ENCODE data around the gene RAB11B.
"Not testable (repeated sequence)": the region's sequence is repeated elsewhere in the genome, so short reads cannot be mapped to it uniquely, and the experiment has no call there.

RAB11B gene

GRCh38 chr19:8429044-8429443 lies 38.9 kb downstream of the RAB11B start:
- no peak for DNase-seq (ENCODE audit: low read depth)

DNA sequence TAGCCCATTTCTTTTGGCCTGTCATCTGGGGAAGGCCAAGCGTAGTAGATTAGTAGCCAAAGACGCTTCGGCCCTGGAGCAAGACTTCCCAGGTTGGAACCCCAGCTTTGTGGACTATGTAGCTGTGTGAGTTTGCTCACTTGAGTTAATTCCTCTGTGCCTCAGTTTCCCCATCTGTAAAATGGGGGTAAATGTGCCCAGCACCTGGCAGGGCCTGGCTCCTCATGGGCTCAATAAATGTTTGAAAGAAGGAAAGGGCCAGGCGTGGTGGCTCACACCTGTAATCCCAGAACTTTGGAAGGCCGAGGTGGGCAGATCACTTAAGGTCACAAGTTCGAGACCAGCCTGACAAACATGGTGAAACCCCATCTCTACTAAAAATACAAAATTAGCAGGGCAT lies 39.7 kb downstream of the RAB11B start:
- no peak for DNase-seq (ENCODE audit: low read depth)

DNA sequence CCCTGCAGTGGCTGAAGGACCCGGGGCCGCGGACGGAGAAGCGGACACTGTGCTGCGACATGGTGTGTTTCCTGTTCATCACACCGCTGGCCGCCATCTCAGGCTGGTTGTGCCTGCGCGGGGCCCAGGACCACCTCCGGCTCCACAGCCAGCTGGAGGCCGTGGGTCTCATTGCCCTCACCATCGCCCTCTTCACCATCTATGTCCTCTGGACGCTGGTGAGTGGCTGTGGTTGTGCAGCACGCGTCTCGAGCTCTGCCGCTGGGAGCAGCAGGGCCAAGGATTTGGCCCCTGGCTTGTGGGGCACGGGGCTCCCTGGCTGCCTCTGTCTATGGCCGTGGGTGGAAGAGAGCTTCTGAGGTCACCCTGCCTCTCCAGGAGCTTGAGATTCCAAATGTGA lies 40.5 kb downstream of the RAB11B start:
- DNase-seq (ENCODE audit: low read depth), result no peak

DNA sequence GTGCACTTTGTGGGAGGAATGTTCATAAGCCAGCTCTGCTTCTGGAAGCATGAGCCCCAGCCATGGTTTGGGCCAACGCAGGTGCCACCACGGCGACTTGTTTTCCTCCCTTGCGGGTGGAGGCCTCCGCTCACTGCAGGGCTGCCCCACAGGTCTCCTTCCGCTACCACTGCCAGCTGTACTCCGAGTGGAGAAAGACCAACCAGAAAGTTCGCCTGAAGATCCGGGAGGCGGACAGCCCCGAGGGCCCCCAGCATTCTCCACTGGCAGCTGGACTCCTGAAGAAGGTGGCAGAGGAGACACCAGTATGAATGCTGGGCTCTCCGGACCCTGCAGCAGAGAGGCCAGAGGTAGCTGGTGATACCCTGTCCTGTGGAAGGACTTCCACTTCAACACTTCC lies 48.1 kb downstream of the RAB11B start:
- DNase-seq (ENCODE audit: low read depth), result no peak

- no peak for DNase-seq (ENCODE audit: low read depth)
Measured at GRCh38 chr19:8441725-8442544, 51.8 kb downstream of the RAB11B start.

GRCh38 chr19:8444140-8444676 lies 54.0 kb downstream of the RAB11B start:
- DNase-seq (ENCODE audit: low read depth), result not testable (repeated sequence)

DNA sequence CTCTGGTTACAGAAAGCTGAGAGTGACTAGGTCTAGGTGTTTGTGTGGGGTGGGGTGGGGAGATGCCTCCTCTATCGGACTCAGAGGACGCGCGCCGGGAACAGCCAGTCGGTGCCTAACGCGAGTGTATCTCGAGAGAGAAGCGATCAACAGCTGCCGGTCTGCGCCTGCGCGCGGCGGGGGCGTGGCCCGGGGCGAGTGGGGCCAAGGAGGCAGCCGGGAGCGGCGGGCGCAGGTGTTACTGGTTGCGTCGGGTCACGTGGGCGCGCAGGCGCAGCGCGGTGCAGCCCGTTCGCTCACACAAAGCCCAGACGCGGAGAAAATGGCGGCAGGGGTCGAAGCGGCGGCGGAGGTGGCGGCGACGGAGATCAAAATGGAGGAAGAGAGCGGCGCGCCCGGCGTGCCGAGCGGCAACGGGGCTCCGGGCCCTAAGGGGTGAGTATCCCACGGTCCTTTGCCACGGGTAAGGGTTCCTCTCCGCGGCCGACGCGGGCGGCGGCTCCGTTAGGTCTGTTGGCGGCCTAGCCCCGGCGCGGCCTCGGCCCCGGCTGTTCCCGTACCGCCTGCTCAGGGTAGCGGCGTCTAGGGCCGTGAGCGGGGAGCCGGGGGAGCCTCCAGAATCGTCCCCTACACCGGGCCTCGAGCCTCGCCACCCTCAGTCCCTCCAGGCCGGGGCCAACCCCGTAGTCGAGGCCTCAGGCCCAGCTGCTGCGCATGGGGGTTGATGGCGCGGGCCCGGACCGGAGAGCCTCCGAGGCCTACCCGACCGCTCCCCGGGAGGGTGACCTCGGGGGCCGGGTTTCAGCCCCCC lies 54.7 kb downstream of the RAB11B start, which contains the start of gene HNRNPM:
Gene HNRNPM, plus strand, starts transcription at position 299 of the 811 bp plus-strand sequence. Its CDS starts 24 bp downstream, at position 323.
- DNase-seq (ENCODE audit: low read depth), result peak; percentile 100

DNA sequence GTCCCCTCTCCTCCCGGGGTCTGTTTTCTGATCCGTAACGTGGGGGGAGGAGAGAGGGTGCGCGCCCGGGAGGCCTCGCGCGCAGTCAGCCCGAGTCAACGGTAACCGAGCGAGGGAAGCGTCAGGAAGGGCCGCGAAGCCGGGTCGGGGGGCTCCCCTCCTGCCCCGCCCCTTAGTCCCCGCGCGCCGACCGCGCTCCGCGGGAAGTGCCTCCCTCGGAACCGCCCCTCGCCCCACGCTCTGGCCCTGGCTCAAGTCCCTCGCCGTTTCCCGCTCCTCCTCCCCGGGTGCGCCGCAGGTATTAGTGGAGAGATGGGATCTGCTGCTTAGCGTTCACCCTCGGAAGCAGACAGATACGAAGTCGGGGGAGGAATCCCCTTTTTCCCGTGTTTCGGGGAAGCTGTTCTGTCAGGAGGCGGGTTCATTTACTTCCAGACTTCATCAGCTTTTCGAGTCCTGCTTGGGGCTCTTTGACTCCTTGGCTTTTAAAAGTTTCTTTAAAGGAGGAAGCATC lies 55.4 kb downstream of the RAB11B start:
- DNase-seq (ENCODE audit: low read depth), result no peak

DNA sequence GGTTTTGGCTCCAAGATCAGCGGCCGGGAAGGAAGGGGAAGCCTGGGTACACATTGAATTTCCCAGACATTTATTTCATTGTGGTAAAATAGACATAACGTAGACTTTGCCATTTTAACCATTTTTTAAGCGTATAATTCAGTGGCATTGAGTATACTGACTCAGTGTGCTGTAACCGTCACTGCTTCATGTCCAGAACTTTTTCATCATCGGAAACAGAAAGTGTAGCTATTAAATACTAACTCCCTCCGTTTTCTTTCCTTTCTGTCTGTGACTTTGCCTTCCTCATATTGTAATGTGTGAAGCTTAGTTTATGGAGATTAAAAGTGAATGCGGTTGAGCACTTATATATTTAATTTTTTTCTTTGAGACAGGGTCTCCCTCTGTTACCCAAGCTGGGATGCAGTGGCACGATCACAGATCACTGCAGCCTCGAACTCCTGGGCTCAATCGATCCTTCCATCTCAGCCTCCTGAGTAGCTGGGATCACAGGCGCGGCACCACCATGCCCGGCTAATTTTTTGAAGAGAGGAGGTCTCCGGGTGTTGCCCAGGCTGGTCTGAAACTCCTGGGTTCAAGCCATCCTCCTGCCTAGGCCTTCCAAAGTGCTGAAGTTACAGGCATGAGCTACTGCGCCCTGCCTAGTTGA lies 56.0 kb downstream of the RAB11B start:
- DNase-seq (ENCODE audit: low read depth), result no peak

GRCh38 chr19:8449830-8450229 lies 59.7 kb downstream of the RAB11B start:
- DNase-seq (ENCODE audit: low read depth), result no peak

DNA sequence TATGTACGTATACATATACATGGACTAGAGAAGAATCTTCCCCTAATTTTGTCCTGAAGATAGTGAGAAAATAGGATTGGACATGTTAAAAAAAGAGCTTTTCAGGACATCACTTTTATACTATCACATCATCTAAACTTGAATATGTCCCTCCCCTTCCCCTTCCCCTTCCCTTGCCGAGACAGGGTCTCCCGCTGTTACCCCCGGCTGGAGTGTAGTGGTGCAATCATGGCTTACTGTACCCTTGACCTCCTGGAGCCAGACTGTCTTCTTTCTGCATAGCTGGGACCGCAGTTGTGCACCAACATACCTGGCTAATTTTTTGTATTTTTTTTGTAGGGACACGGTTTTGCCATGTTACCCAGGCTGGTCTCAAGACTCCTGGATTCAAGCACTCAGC lies 61.2 kb downstream of the RAB11B start:
- DNase-seq (ENCODE audit: low read depth), result no peak

DNA sequence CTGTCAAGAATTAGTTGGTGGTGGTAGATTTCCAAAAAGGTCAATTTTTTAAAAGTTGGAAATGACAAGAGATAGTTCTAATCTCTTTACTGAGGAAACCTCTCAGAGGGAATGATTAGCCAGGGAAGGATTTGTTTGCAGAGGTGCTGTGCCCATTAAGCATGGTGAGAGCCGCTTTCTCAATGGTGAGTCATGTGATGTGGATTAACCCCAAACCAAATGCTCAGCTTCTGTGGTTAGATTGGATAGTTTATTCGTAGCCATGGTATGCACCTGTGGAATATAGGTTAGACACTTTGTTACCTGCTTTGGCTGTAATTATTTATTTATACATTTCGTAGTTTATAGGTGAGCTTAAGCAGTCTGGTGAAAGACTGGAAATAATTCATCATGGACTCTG lies 61.7 kb downstream of the RAB11B start:
- DNase-seq (ENCODE audit: low read depth), result no peak

DNA sequence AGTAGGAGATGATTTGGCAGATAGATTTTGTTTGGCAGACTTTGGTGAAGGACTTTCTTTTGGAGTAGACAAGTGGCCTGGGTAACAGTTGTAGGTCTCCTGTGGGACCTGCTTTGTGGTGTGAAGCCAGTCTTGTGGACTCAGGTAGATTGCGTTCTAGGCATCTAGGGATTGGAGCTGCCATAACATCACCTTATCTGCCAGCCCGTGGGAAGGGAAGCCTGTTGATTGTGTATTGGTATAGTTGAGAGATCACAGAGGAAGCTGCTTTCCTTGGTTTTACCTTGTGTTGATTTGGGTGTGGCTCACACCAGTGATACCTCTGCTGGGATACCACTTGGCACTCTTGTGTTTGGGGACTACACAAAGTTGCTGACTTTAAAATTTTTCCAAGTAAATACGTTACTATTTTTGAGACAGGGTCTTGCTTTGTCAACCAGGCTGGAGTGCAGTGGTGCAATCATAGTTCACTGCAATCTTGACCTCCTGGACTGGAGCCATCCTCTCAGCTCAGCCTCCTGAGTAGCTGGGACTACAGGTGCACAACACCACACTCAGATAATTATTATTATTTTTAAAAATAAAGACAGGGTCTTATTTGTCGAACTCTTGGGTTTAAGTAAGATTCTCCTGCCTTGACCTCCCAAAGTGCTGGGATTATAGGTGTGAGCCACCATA lies 62.4 kb downstream of the RAB11B start:
- no peak for DNase-seq (ENCODE audit: low read depth)

DNA sequence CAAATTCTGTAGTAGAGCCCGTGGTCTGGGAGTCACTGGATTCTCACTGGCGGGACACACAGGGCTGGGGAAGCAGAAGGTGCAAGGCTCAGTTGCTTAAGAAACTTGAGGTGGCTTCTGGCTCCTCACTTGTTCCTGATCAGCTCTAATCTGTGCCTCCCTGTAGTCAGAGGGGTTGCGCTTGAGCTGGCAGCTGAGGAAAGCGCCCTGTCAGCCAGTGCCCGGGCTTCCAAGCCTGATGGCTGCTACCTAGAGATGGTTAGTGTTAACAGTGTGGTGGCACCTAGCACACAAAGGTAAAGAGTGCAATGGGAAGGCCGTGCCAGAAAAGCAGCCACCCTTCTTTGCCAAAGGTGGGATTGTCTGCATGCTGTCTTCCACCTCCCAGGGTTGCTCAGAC lies 63.5 kb downstream of the RAB11B start:
- DNase-seq (ENCODE audit: low read depth), result no peak
